K562 (cell line): Measurements from ENCODE around the gene CYLD. TPM values are rescaled to one million over a fixed set of nuclear protein-coding genes. Genes with fewer than 3 reads are reported as not detected.

Experiments
- ATAC-seq: fragments of 200-7000 bp; cut with Tn5 transposase; 3 replicates; pipeline ENCODE4 v1.9.1; 2020; ENCODE audit warnings: moderate library complexity
- BruUV-seq: library from RNA; stranded (reverse); fragments of 400-500 nt; replicated peaks from 2 replicates; lab custom pipeline; 2021; lab: Mats Ljungman, UMichigan
- CTCF ChIA-PET: fragments of 300-600 bp; formaldehyde crosslinking; extraction: SDS; loops from one replicate; lab custom pipeline; 2021; ENCODE audit warnings: low intra/inter-chr PET ratio; lab: Yijun Ruan, JAX
- POLR2A ChIA-PET: fragments of 300-600, 350-650 bp; sonication (Branson Sonifier 250); formaldehyde crosslinking; extraction: SDS; loops from one replicate; lab custom pipeline; 2021; ENCODE audit warnings: antibody characterized with exemption, inconsistent platforms; lab: Yijun Ruan, JAX
- DNase-seq, 4 experiments: peaks; one replicate each; pipeline versions ENCODE4 v3.0.0 to v3.0.0-alpha.2; 2011 to 2018; ENCODE audit warnings: low spot score in 3 of 4, mixed read lengths in 3 of 4; ENCODE audit errors: extremely low read depth in 1 of 4
- FAIRE-seq: peaks from 2 replicates; lab custom pipeline; 2011; peaks lifted over from hg19 to GRCh38; lab: Jason Lieb, UNC
- H2AFZ ChIP-seq: 2 replicates; pipeline ENCODE4 v1.6.0; 2011; ENCODE audit warnings: low read depth, low read length, control low read depth, inconsistent platforms
- H3K27ac ChIP-seq: fragments of 200-600 bp; 3 replicates; pipeline ENCODE4 v1.8.0; 2011; ENCODE audit warnings: low read depth, mild to moderate bottlenecking, control low read depth, inconsistent platforms, low read length, moderate library complexity, mixed read lengths; ENCODE audit errors: extremely low read depth
- H3K27me3 ChIP-seq, 2 experiments: fragments of 300-600 bp in 1 of 2; 2 replicates in 1 of 2; 3 replicates in 1 of 2; pipeline versions ENCODE4 v1.6.0 to v1.8.0; 2011; ENCODE audit warnings: inconsistent platforms in 2 of 2, low read length in 2 of 2, mild to moderate bottlenecking in 1 of 2, mixed read lengths in 1 of 2, moderate library complexity in 1 of 2; ENCODE audit not compliant: control insufficient read depth in 2 of 2, insufficient read depth in 2 of 2
- H3K36me3 ChIP-seq: fragments of 300-600 bp; 3 replicates; pipeline ENCODE4 v1.8.0; 2011; ENCODE audit warnings: mild to moderate bottlenecking, low read length, inconsistent platforms; ENCODE audit not compliant: control insufficient read depth, insufficient read depth
- H3K4me1 ChIP-seq, 2 experiments: fragments of 200-600 bp in 1 of 2; replicated peaks in 1 of 2; 2 replicates in 1 of 2; 3 replicates in 1 of 2; pipeline versions ENCODE4 v1.5.1 to v1.8.0; 2011; ENCODE audit warnings: inconsistent platforms in 2 of 2, low read length in 2 of 2, mild to moderate bottlenecking in 1 of 2, mixed read lengths in 1 of 2, moderate library complexity in 1 of 2; ENCODE audit not compliant: control insufficient read depth in 2 of 2, insufficient read depth in 2 of 2
- H3K4me2 ChIP-seq: 2 replicates; pipeline ENCODE4 v1.6.1; 2011; ENCODE audit warnings: low read length, control low read depth, inconsistent platforms, mixed read lengths; ENCODE audit not compliant: insufficient read depth
- H3K4me3 ChIP-seq: fragments of 200-600 bp; sonication (generic), shearing (Covaris generic); 2 replicates; pipeline ENCODE4 v1.5.1; 2016; ENCODE audit warnings: control low read depth, inconsistent platforms
- H3K79me2 ChIP-seq: fragments of 200-600 bp; 3 replicates; pipeline ENCODE4 v1.8.0; 2011; ENCODE audit warnings: low read length, inconsistent platforms; ENCODE audit not compliant: control insufficient read depth, insufficient read depth
- H3K9ac ChIP-seq, 2 experiments: 2 replicates each; pipeline versions ENCODE4 v1.6.0 to v1.6.1; 2011; ENCODE audit warnings: low read depth in 2 of 2, low read length in 2 of 2, control low read depth in 1 of 2, inconsistent platforms in 1 of 2, mild to moderate bottlenecking in 1 of 2, mixed read lengths in 1 of 2; ENCODE audit not compliant: insufficient read depth in 1 of 2
- H3K9me1 ChIP-seq: one replicate; pipeline ENCODE4 v1.6.0; 2011; ENCODE audit warnings: inconsistent platforms, mild to moderate bottlenecking, low read length, moderate library complexity; ENCODE audit not compliant: control insufficient read depth, insufficient read depth
- H3K9me3 ChIP-seq: replicated peaks from 2 replicates; pipeline ENCODE4 v1.5.1; 2011; ENCODE audit warnings: low read depth, low read length, inconsistent platforms; ENCODE audit not compliant: control insufficient read depth, insufficient read depth
- H4K20me1 ChIP-seq: replicated peaks from 2 replicates; pipeline ENCODE4 v1.6.1; 2011; ENCODE audit warnings: low read length, inconsistent platforms, mixed read lengths; ENCODE audit not compliant: control insufficient read depth, insufficient read depth
- FOXK2 ChIP-seq, 2 experiments: fragments of 450-650 bp; IDR thresholded peaks in 1 of 2; conservative IDR thresholded peaks in 1 of 2; 2 replicates each; pipeline ENCODE4 v1.6.1; 2016; ENCODE audit warnings: low read depth in 2 of 2, mild to moderate bottlenecking in 1 of 2
- NFE2L1 ChIP-seq: fragments of 450-650 bp; IDR thresholded peaks from 2 replicates; pipeline ENCODE4 v1.6.1; 2016; ENCODE audit warnings: missing genetic modification characterization, low read depth, mild to moderate bottlenecking, missing compliant biosample characterization, moderate library complexity, borderline replicate concordance
- PBX2 ChIP-seq, 2 experiments: IDR thresholded peaks in 1 of 2; conservative IDR thresholded peaks in 1 of 2; 2 replicates each; pipeline ENCODE4 v1.6.1; 2016; ENCODE audit warnings: low read depth in 2 of 2, mild to moderate bottlenecking in 1 of 2, missing compliant biosample characterization in 1 of 2, missing genetic modification characterization in 1 of 2, moderate library complexity in 1 of 2
- SRSF9 ChIP-seq: fragments of 200-400 bp; formaldehyde crosslinking; IDR thresholded peaks from 2 replicates; pipeline ENCODE4 v1.6.1; 2017; ENCODE audit warnings: low read depth, low read length, borderline replicate concordance
- ZFP1 ChIP-seq: fragments of 450-650 bp; formaldehyde crosslinking; IDR thresholded peaks from 2 replicates; pipeline ENCODE4 v1.4.0; 2020; ENCODE audit warnings: mild to moderate bottlenecking, mixed read lengths
- ZMIZ1 ChIP-seq, 2 experiments: fragments of 150-350 bp in 1 of 2; IDR thresholded peaks; 2 replicates each; pipeline ENCODE4 v1.6.1; 2012 to 2016; ENCODE audit warnings: low read depth in 2 of 2, low read length in 2 of 2, mild to moderate bottlenecking in 1 of 2, moderate library complexity in 1 of 2
- ZNF583 ChIP-seq: fragments of 250-450 bp; sonication (Bioruptor Pico); IDR thresholded peaks from 2 replicates; pipeline ENCODE4 v1.4.0; 2020
- ZNF639 ChIP-seq, 2 experiments: fragments of 200-800 bp in 1 of 2; sonication (Bioruptor generic) in 1 of 2; sonication (generic) in 1 of 2; formaldehyde crosslinking in 1 of 2; IDR thresholded peaks in 1 of 2; conservative IDR thresholded peaks in 1 of 2; 2 replicates each; pipeline versions ENCODE4 v1.5.0 to v1.6.1; 2016 to 2020; ENCODE audit warnings: missing compliant biosample characterization in 1 of 2, missing genetic modification characterization in 1 of 2, missing genetic modification reagents in 1 of 2
- ZNF780A ChIP-seq: fragments of 250-450 bp; sonication (Bioruptor Pico); IDR thresholded peaks from 2 replicates; pipeline ENCODE4 v1.5.0; 2021; ENCODE audit warnings: mild to moderate bottlenecking
- ZSCAN32 ChIP-seq: fragments of 450-650 bp; formaldehyde crosslinking; IDR thresholded peaks from 2 replicates; pipeline ENCODE4 v1.4.0; 2020; ENCODE audit warnings: mild to moderate bottlenecking, moderate library complexity
- WGBS: fragments of 100-300 bp; shearing (Covaris generic); methylation state at CpG from one replicate; pipeline ENCODE4 v1.1.6; 2016; ENCODE audit warnings: low coverage, mixed read lengths; ENCODE audit not compliant: insufficient coverage; ENCODE audit errors: missing lambda C conversion rate; 5-methylcytosine and 5-hydroxymethylcytosine counted together
- in situ Hi-C: fragments of 300-500 bp; cut with MboI; formaldehyde crosslinking; loops from 4 replicates; pipeline ENCODE4 v1.15.0; 2018; ENCODE audit warnings: inconsistent platforms, mixed read lengths
- intact Hi-C: fragments of 100-400 bp; cut with micrococcal nuclease; formaldehyde crosslinking; loops from 2 replicates; pipeline ENCODE4 v1.14.2; 2022
- polyA plus RNA-seq, 8 experiments: library from polyadenylated mRNA; depleted of rRNA in 4 of 8; stranded (reverse) in 5 of 8; unstranded in 3 of 8; fragments of >200 nt; fragmentation: Nextera tagmentation in 2 of 8; fragmentation: Illumina TruSeq in 1 of 8; extraction: Ambion mirVana in 2 of 8; extraction: Trizol in 1 of 8; gene quantifications; 2 replicates each; pipeline versions ENCODE4 v1.2.1 to v1.2.3, GENCODE V29; 2011 to 2014; ENCODE audit warnings: inconsistent platforms in 1 of 8, missing spikeins in 1 of 8
- total RNA-seq, 7 experiments: library from RNA; depleted of rRNA in 6 of 7; stranded (reverse); fragments of >200 nt in 6 of 7; fragmentation: Illumina TruSeq in 2 of 7; extraction: Trizol in 2 of 7; gene quantifications; 2 replicates each; pipeline versions ENCODE4 v1.2.1 to v1.2.3, GENCODE V29; 2011 to 2021; ENCODE audit warnings: low replicate concordance in 1 of 7

CYLD gene
- total and polyA plus RNA-seq, 9 of the 15 experiments (the other 6 are each of a cell fraction or from before 2014, with no cell fraction given): 3.4 to 7.4 (median 5.3) TPM

GRCh38 chr16:50721549-50722404, 20.1 kb upstream of the CYLD start (continued):
- TF ChIP-seq PBX2 (CRISPR knock-in tag; IDR thresholded peaks at IDR 0.05; ENCODE audit: low read depth) (no peak), PBX2 (tag; conservative IDR thresholded peaks at IDR 0.05; ENCODE audit: low read depth) (peak; percentile 32; the same call in 1 of the 2 replicates), SRSF9 (no peak)

- Histone ChIP-seq H2AFZ (no peak overlapping the region), H3K27ac (no peak overlapping the region), H3K4me2 (no peak overlapping the region), H4K20me1 (no peaks in the 10 kb centered on the region), H3K9me3 (no peaks in the 10 kb centered on the region), H3K4me1 (no peaks in the 10 kb centered on the region; a peak in 1 of 5 replicates), H3K27me3 (peaks cover 7 to 27% of the 10 kb centered on the region in 2 experiments; a peak in 4 of 5 replicates), H3K9me1 (no peaks in the 10 kb centered on the region), H3K9ac (no peak overlapping the region), H3K79me2 (no peaks in the 10 kb centered on the region), H3K4me3 (no peak overlapping the region), H3K36me3 (no peaks in the 10 kb centered on the region)
- in situ Hi-C loops: no loop called here
- POLR2A ChIA-PET: no interaction called here
- ATAC-seq (no peak), FAIRE-seq (no peak), DNase-seq (no peak)
- no TSS peak for BruUV-seq
- WGBS: 0% methylated on average over 1 of the region's 1 CpG
- intact Hi-C loops: no loop called here
- CTCF ChIA-PET: no interaction called here
- no peak for TF ChIP-seq ZNF780A
- TF ChIP-seq ZNF583: no peak
- no peak for TF ChIP-seq ZMIZ1 (IDR thresholded peaks at IDR 0.05; ENCODE audit: low read depth in 2 of 2, low read length in 2 of 2)
- no peak for TF ChIP-seq ZSCAN32 (CRISPR knock-in tag)
- TF ChIP-seq FOXK2 (conservative IDR thresholded peaks at IDR 0.05 in 1 of 2, IDR thresholded peaks at IDR 0.05 in 1 of 2; ENCODE audit: low read depth in 2 of 2): no peak
- TF ChIP-seq ZFP1 (CRISPR knock-in tag): no peak
- TF ChIP-seq ZNF639 (CRISPR knock-in tag; conservative IDR thresholded peaks at IDR 0.05 in 1 of 2, IDR thresholded peaks at IDR 0.05 in 1 of 2): no peak
- TF ChIP-seq NFE2L1 (tag): no peak
Measured at GRCh38 chr16:50722405-50722737, 19.5 kb upstream of the CYLD start.
